HPDE6-E6E7 (cell line): ENCODE data around the gene TRMT2A.

ENCODE experiments used
- DNase-seq: peaks from one replicate; pipeline ENCODE4 v3.0.0; 2011; ENCODE audit warnings: missing footprints; ENCODE audit errors: extremely low spot score

Gene TRMT2A

DNA sequence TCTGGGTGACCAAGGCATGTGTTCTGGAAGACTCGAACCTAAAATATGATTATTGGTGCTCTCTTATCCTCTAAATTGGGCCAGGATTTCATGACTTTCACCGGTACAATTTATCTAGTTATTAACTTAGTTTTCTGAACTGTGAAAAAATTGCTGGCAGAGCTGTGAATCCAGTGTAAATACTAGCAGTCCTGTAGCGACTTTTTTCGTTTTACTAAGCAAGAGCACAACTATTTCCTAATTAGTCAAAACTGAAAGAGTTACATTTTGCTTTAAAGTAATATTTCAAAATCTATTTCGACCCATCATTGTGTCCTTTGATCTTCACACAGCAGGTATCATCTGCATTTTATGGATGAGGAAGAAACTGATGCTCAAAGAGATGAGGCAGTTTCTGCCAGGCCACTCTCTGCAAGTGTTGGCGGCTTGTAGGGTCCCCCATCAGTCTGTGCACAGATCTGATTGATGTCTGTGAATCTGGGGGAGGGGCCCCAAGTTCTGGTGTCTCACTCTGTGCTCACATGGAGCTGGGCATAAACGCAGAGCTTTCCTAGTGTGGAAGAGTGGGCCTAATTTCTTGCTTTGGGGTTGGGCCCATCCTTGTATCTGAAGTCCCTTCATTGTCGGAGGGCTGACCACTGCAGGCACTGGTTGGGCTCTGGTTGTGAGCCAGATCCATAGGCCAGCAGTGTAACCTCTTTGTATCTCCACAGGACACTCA is 1.4 kb upstream of the TRMT2A start:
- DNase-seq: no peak

DNA sequence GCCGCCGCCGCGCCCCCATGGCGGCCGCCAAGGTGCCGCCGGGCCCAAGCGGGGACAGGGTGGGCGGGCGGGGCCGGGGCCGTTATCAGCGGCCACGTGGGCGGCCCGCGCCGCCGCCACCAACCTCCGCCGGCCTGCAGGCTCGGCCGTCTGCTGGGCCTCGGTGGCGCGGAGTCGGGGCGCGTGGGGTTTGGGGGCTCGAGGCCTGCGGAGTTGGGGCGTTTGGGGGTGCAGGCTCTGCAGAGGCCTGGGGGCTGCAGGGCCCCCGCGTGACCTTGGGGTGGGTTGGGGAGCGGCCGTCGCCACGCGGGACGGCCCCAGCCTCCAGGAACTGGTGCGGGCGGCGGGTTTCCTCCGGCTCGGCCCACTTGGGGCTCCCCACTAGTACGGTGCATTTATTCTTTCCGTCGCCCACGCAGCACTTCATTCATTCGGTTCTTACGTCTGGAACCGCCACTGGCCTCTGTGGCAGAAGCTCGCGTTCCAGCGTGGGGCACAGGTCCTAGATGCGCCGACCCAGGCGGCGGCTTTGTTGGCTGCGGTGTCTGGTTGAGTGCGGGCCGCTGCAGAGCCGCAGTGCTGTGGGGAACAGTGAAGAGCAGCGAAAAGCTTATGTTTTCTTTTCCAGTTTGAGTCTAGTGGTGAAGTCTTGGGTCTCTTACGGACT is 740 bp upstream of the TRMT2A start:
- DNase-seq: no peak

DNA sequence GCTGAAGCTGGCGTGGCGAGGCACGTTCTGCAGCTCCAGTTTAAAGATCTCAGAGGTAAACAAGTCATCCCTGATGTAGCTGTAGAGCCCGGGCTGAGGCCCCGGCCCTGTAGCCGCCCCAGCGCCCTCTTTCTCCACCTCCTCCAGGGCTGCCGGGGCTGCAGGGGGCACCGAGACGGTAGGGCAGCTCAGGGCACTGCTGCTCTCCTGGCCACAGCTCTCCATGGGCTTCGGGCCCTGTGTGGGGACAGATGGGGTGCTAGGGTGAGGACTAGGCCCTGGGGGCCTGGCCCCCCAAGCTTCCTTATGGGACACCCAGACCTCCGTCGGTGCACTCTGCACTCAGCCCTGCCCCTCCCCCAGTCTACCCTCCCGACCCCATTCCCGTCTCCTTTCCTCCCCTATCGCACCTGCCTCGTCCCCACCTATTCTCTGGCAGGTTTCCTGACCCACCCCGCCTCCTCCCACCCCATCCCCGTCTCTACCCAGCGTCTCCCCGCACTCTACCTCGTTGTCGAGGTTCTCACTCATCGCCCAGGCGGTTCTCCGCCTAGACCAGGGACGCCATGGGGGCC is 563 bp downstream of the TRMT2A start:
- DNase-seq: no peak

DNA sequence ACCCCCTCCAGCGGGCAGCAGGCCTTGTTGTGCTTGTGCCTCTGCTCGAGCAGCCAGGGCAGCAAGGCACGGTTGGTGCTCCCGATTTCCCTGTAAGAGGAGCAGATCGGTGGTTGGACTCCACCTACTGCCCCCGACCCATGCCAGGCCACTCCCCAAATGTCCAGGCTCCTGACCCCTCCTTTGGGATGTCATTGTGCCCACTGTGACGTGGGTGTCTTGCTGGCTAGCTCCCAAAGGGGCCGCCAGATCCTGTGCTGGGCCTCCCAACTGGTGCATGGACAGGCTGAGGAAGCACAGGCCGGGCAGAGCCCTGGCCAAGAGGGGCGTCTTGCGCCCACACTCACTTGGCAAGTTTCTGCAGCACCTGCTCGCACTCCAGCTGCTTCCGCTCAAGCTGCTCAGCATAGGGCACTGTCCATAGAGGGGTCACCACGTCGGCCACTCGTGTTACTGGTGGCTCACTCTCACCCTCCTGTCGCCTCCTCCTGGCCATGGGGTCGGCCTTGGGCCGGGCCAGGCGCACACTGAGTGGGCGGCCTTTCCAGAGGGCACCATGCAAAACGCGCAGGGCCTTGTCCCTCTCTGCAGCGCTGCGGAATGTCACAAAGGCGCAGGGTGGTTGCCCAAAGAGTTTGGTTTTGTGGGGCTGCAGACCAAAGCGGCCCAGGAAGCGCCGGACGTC is 1.2 kb downstream of the TRMT2A start, which contains the start of gene RANBP1:
RANBP1 (plus strand) TSS at position 414 of the 685 bp plus-strand sequence; CDS start at position 495, 81 bp downstream.
- no peak for DNase-seq

DNA sequence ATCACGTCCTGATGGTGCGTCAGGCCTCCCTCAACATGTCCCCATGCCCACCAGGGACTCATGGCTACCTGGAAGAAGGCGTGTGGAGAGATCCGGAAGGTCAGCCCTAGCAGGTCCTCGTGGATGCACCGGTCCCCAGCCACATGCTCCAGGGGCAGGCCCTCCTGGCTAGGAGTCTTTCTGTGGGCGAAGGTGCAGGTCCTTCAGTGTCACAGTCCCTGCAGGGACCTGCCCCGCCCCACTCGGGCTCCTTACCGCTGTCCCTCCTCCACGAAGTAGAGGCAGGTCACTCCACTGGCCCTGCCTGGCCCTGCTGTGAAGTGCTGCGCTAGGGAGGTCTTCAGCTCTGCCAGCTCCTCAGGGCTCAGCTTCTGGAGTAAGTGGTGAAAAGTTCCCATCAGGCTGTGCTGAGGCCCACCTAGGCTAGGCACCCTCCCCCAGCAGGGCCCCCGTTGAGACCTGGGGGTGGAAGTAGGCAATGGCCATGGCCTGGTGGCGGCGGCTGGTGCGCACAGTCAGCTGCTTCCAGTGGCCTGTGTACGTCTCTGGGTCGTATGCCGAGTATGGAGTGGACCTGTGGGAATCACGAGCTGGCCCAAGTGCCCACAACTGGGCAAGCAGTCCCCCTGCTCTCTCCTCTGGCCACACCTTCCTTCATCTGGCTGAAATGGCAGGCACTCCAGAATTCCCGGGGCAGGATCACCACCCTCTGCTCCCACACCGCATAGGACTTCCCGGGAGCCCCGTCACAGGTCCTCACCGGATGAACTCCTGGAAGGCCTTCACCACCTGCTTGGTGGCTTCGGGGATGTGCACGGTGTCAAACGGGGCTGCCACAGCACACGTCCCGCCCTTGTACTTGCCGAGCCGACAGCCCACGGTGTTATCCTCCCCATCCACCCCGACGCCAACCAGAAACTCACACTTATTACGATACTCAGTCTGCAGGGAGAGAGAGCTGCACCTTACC is 2.2 kb downstream of the TRMT2A start:
- DNase-seq: no peak

DNA sequence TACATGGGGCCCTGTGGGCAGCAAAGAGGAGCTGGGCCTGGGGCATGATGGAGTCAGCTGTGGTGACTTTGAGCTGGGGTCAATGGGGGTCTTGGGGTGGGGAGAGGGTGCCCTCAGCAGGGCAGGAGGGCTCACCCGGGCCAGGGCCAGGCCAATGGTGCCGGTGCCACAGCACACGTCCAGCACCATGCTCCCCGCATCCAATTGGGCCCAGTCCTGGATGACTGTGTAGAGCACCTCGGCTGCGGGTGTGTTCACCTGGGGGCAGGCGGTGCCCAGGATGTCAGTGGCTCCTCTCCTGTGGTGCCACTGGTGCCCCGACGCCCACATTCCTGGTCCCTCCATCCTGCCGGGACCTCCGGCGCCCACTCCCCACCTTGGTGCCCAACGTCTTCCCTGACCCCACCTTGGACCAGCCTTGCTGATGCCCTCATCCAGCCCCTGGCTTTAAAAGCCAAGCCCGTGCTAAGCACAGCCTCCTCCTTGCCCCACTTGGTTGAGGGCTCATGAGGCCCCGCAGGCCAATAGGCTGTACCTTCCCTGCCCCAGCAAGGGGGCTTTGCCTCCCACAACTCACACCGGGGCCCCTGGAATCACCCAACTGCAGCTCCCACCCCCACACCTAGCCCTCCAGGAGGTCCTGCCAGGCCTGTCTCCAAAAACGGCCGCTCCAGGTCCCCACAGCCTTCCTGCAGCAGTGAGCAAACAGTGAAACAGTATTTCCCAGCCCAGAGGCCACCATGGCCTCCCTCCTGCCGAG is 3.3 kb downstream of the TRMT2A start:
- DNase-seq: no peak

DNA sequence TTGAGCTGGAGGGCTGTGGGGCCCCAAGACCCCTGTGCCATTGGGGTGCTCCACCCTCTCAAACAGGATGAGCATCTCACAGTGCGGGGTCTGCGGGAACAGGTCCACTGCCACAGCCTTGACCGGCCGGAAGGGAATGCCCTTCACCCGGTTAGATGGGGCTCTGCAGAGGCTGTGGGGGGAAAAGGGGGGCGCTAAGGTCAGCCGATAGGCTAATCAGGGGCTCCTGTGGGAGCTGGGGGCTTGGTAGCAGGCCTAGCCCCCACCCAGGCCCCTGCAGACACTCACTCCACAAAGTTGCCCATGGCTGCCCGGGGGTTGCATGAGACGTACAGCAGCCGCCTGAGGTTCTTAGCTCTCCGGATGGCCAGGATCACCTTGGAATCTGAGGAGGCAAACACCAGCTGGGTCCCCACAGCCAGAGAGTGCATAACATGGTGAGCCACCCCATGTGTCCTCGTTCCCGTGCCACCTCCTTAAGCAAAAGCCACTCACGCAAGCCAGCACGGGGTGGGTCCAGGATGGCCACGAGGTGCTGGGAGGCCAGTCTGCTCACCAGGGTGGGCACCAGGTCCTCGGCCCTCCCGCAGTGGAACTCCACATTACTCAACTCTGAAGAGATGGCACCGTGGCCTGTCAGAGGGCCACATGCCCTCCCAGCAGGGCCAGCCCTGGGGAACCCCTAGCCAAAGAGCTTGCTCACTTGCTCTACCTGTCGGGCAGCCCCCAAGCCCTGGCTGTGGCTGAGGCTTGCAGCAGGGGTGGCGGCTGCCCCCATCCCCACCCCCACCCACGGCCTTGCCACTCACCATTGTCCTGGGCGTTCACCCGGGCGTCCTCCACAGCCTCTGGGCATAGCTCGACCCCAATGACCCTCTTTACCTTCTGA is 4.2 kb downstream of the TRMT2A start:
- DNase-seq: no peak

DNA sequence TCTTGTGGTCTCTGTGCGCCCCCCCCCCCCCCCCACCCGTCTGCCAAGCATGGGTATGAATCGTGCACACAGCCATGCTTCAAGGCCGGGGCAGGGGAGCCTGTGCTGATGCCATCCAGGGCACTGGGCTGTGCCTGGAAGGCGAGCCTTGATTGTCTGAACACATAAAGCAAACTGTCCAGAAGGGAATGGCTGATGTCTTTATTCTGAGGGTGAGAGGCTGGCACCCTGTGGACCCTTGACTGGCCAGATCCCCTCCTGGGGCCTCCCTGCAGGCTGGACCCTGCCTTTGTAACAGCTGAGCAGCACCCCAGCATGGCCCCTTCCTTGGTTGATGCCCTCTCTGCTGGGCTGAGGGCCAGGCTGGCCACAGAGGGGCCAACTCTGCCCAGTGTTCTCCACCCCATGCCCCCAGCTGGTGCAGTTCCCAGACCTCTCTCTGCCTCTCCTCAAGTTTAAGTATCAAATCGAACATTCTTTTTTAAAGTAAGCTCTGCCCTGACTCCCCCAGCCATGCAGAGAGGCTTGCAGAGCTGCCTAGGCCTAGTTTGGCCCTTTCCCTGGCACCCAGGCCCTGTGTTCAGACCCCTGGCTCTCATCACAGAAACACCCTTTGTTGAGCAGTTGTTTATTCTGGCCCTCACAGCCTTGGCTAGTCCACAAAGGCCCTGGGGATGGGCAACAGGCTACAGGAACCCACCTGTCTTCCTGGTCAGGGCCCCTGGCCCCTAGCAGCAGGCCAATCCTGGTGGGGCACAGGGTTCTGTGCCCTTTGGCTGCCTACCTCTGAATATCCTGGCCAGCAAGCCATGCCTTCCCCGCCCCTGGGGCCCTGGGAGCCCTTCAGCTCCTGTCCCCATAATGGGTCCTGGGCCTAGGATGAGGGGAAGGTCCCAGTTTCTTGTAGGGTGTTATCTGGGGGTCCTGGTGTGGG is 5.1 kb downstream of the TRMT2A start:
- DNase-seq: no peak

DNA sequence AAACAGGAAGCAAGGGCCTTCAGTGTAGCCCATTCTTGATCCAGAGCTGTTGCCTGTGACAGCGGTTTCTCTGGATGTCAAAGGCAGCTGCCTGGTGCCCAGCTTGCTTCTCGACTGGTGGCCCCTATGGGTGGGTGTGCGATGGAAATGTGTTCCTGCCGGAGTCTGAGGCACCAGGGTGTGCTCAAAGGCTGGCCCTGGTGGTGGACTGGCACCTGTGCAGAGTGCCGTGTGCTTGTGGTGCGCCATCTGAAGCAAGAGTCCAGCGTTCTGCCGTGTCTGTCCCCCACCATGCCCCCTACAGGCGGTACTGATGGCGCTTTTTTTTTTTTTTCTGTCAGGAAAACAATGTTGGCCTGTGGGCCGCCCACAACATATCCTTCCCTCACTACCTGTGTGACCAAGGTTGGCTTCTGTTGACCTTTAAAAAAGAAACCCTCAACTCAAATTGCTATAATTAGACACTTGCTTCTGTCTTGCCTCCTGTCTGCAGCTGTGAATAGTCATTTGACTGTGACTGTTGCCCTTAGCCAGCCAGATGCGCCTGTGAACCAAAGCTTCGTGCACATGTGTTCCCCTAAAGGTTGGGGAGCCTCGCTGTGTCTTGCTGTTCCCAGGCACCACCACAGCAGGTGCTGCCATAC is 5.9 kb downstream of the TRMT2A start:
- no peak for DNase-seq

DNA sequence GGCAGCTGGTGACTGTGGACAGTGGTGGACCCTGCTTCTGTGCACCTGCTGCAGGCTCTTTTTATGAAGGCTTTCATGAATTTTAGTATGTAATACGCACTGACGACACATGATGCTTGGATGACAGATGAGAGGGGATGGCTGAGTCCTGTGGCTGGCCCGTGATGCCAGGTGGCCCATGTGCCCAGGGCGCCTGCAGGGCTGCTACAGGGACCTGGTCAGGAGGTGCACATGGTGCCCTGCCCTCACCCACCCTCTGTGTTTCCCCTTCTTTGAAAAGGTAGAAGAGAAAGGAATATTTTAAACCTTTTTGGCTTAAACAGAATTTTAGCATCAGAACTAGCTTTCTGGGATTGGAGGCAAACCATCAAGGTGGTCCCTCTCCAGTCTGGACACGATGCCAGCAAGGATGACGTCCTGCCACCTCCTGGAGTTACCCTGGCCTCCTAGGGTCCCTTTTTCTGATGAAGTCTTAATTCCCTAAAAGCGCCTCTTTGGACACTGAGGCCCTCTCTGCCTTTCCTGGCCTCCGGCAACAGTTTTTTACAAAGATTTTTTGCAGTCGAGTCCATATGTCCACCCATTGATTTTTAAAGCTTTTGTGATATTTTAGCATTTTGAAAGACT is 6.6 kb downstream of the TRMT2A start:
- no peak for DNase-seq

DNA sequence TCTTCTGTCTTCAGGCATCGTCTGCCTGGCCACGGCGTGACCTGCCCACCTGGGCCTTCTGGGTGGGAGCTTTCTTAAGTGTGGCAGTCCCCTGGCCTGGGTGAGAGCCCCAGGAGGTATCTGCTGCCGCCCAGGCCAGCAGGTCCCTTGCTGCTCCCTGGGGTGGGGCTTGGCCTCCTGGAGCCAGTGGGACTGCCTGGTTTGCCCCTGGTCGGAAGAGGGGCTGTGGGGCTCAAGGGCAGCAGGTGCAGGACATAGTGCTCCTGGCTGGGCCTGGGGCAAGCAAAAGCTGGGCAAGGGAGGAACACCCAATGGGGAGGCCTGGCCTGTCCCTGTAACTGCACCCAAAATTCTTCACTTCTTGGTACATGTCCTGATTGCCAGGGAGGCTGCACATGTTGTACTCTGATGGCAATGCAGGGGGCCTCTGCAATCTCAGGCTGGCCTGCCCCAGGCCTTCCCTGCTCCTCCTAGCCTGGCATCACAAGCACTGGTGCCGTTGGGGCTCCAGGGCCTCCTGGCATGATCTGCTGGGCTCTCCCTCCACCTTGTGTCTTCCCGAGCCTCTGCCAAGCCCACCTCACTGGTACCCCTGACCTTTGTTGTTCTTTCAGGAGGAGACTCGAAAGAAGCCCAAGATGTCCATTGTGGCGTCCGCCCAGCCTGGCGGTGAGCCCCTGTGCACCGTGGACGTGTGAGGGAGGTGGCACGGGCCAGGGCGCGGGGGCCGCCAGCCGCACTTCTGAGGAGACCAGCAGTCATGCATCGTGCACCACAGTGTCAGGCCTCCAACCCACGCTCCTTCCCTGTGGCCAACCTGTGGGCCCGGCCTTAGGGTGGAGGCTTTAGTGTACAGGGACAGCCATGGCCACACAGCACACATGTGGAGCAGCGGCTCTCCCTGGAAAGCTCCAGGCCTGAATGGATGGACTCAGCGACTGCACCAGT is 7.3 kb downstream of the TRMT2A start:
- no peak for DNase-seq

DNA sequence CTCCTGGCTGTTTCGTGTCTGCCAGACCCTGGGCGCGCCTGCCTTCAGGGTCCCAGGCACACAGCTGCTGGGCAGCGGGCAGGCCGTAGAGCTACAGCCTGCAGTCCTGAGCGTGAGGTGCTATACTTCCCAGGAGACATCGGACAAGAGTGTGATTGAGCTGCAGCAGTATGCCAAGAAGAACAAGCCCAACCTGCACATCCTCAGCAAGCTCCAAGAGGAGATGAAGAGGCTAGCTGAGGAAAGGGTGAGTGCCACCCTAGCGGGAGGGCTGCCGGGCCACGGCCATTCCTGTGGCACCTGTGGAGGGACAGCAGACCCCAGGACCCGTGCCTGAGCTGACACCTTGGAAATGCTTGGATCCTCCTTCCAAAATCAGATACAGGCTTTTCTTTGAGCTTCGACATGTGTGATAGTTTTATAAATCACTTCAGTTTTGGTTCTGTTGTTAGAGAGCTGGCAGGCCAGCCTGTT is 8.2 kb downstream of the TRMT2A start:
- DNase-seq: no peak

DNA sequence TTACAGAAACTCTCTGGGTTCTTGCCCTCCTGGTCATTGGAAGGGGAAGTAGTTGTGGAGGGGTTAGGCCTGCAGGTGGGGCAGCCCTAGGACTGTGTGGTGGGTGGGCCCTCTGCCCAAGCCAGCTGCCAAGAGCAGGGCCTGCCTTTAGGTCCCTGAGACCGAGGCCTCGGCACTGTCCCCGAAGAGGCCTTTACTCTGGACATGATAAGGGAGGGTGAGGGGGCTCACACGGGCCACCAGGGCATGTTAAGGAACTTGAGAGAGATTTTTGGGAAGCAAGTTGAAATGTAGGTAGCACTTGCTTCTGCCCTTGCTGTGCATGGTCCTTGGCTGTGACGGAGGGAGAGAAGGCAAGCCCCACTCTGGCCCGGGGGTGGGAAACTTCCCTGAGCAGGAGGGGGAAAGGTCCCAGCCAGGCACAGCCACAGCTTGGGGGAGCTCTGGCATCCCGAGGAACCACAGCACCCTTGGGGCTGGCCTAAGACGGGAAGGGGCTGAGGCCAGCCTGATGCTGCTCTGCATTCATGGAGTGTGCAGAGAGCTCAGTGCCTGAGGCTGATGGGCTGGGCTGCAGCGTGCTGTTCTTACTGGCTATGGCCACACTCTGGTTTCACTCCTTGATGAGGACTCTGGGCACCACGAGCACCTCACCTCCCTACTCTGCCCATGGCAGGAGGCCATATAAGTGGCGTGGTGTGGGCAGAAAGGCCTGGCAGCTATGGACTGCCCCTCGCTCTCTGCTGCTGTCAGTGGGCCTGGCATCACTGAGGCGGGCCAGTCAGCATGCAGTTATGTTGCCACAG is 8.9 kb downstream of the TRMT2A start:
- DNase-seq: no peak

DNA sequence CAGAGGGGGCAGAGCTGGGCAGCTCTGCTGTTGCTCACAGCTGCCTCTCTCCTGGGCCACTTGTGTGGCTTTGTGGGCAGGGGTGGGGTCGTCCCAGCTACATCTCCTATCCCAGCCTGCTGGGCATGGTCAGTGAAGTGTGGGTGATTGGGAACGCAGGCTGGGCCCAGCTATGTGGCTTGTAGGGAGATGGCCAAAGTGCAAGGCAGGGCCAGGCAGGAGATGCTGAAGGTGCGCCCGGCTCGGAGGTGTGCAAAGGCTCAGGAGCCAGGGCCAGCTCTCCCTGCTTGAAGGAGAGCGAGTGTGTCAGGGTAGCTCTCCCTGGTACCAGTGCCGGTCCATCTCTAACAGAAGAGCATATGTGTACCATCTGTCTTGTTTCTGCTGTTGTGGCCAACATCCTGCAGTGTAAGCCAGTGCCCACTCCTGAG is 9.5 kb downstream of the TRMT2A start:
- no peak for DNase-seq

DNA sequence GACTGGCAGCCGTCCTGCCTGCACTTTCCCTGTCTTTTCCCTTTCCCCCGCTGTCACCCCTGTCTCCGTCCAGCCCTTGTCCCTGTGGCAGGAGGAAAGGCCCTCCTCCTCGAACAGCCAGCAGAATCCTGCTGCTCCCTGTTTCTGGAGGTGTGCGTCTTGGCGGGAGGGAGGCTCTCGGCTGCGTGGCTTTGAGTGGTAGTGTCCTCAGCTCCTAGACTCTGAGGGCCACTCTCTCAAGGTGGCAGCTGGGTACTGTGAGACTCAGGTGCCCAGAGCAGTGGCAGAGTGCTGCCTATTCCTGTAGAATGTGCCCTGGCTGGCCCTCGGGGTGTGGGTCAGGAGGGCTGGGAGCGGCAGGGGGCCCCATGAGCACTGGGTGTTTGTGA is 10.2 kb downstream of the TRMT2A start:
- DNase-seq: no peak
